ENCODE results near the gene PSMD8. TPM values are rescaled to one million over a fixed set of nuclear protein-coding genes. Genes with fewer than 3 reads are reported as not detected.

Gene PSMD8
- total RNA-seq, 1 experiment from 2014 or later = 367 TPM

DNA sequence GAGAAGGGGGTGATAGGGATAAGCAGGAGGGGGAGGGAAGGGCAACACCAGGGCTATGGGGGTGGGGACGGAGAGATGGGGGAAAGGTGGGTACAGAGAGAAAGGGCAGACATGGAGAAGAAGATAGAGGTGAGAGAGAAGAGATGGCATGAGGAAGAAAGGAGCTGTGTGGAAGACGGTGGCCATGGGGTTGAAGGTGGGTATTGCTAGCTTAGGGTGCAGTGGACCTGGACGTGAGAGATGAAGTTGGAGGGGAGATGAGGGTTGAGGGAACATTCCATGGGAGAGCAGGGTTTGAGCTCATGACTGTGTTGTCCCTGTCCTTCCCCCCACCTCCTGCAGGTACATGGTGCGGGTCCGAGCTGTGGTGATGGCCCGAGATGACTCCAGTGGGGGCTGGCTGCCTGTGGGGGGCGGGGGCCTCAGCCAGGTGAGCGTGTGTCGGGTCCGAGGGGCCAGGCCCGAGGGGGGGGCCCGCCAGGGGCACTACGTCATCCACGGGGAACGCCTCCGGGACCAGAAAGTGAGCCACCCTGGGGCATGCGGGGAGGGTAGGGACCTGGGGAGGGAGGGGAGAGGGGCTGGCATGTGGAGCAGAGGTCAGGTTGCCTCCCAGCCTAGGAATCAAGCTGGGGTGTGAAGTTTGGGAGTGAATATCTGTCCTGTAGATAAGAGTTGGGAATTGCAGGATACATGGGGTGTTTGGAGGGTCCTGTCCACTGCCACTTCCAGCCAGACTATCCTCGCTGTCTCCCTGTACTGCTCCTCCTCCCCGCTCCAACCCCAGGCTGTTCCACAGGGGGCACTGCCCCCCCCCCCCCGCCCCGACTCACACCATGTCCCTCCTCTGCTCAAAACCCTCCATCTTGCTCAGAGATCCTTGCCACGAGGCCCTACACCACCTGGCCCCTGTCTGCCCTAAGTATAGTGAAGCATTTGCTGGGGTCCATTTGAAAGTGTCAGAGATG lies 15.9 kb downstream of the PSMD8 start:
- no peaks in the 10 kb centered on the region for H3K9me3 ChIP-seq (ENCODE audit: low read length)
- H3K4me1 ChIP-seq (ENCODE audit: insufficient read depth, low read length) = peaks cover 7% of the 10 kb centered on the region; the same call in 1 of the 2 replicates
- no peak overlapping the region for H3K27ac ChIP-seq (ENCODE audit: low read length)
- H3K9me2 ChIP-seq (replicated peaks; ENCODE audit: low read length) = no peaks in the 10 kb centered on the region
- no peaks in the 10 kb centered on the region for H3K79me2 ChIP-seq (ENCODE audit: low read length)
- H4K20me1 ChIP-seq (ENCODE audit: low read length) = no peaks in the 10 kb centered on the region
- peak overlapping the region; percentile 30; the same call in 1 of the 2 replicates for H3K4me3 ChIP-seq (ENCODE audit: low read length)
- no peak overlapping the region for H3K9ac ChIP-seq (ENCODE audit: low read length)
- H3K27me3 ChIP-seq (ENCODE audit: low read length) = no peaks in the 10 kb centered on the region
- TF ChIP-seq, protein P1, sequence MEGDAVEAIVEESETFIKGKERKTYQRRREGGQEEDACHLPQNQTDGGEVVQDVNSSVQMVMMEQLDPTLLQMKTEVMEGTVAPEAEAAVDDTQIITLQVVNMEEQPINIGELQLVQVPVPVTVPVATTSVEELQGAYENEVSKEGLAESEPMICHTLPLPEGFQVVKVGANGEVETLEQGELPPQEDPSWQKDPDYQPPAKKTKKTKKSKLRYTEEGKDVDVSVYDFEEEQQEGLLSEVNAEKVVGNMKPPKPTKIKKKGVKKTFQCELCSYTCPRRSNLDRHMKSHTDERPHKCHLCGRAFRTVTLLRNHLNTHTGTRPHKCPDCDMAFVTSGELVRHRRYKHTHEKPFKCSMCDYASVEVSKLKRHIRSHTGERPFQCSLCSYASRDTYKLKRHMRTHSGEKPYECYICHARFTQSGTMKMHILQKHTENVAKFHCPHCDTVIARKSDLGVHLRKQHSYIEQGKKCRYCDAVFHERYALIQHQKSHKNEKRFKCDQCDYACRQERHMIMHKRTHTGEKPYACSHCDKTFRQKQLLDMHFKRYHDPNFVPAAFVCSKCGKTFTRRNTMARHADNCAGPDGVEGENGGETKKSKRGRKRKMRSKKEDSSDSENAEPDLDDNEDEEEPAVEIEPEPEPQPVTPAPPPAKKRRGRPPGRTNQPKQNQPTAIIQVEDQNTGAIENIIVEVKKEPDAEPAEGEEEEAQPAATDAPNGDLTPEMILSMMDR (conservative IDR thresholded peaks at IDR 0.05; ENCODE audit: low read depth, low read length) = no peak
- no peak for TF ChIP-seq EZH2phosphoT487 (IDR thresholded peaks at IDR 0.05; ENCODE audit: borderline replicate concordance, low read length)
- TF ChIP-seq EZH2 (IDR thresholded peaks at IDR 0.05; ENCODE audit: low read length, unreplicated experiment) = no peak
- no peaks in the 10 kb centered on the region for H3F3A ChIP-seq (ENCODE audit: low read length, unreplicated experiment)
- BruUV-seq (replicated peaks) = no TSS peak
- CTCF ChIA-PET = interaction anchor here (0.6 kb wide), 1 partner anchor 13 kb away, joined by 5 read pairs; the partner anchor contains the start of gene FAM98C
- POLR2A ChIA-PET (ENCODE audit: unreplicated experiment) = interaction anchor here (1.2 kb wide), 1 partner anchor 16 kb away, joined by 4 read pairs; the partner anchor contains the start of gene PSMD8
- intact Hi-C loops (cut with micrococcal nuclease) = loop anchor here (5.0 kb wide), 1 partner anchor 53 kb away; the partner anchor contains the start of gene CATSPERG
- H3K36me3 ChIP-seq (ENCODE audit: low read depth, low read length) = no peaks in the 10 kb centered on the region
- ATAC-seq (no peak), DNase-seq (no peak)
- H2AFZ ChIP-seq (ENCODE audit: low read length) = no peak overlapping the region
- H3K4me2 ChIP-seq (ENCODE audit: low read length) = peak overlapping the region; percentile 53

DNA sequence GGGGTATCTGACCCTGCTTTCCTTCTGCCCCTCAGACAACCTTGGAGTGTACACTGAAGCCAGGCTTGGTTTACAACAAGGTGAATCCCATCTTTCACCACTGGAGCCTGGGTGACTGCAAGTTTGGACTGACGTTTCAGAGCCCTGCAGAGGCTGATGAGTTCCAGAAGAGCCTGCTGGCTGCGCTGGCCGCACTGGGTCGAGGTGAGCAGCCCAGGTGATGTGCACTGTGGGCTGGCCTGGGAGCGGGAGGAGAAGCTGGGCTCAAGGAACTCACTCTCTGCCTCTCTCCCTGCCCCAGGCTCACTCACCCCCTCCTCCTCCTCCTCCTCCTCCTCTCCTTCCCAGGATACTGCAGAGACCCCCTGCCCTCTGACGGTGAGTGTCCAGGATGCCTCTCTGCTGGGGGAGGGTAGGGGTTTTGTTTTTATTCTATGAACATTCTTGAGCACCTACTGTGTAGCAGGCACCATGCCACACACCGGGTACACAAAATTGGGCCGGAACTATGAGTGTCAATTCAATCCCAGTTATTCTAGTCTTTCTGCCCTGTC lies 17.6 kb downstream of the PSMD8 start:
- Histone ChIP-seq H3K27me3 (ENCODE audit: low read length) (no peaks in the 10 kb centered on the region), H4K20me1 (ENCODE audit: low read length) (no peaks in the 10 kb centered on the region), H3K9me2 (replicated peaks; ENCODE audit: low read length) (no peaks in the 10 kb centered on the region), H3K4me1 (ENCODE audit: insufficient read depth, low read length) (peaks cover 7% of the 10 kb centered on the region; the same call in 1 of the 2 replicates), H2AFZ (ENCODE audit: low read length) (no peak overlapping the region), H3K9me3 (ENCODE audit: low read length) (no peaks in the 10 kb centered on the region), H3K4me3 (ENCODE audit: low read length) (no peak overlapping the region), H3K79me2 (ENCODE audit: low read length) (no peaks in the 10 kb centered on the region), H3K36me3 (ENCODE audit: low read depth, low read length) (no peaks in the 10 kb centered on the region), H3K27ac (ENCODE audit: low read length) (no peak overlapping the region), H3F3A (ENCODE audit: low read length, unreplicated experiment) (no peaks in the 10 kb centered on the region), H3K9ac (ENCODE audit: low read length) (no peak overlapping the region), H3K4me2 (ENCODE audit: low read length) (no peak overlapping the region)
- no TSS peak for BruUV-seq (replicated peaks)
- ChIA-PET POLR2A (ENCODE audit: unreplicated experiment) (no interaction called here), CTCF (no interaction called here)
- ATAC-seq = no peak
- intact Hi-C loops (cut with micrococcal nuclease) = no loop called here
- TF ChIP-seq EZH2phosphoT487 (IDR thresholded peaks at IDR 0.05; ENCODE audit: borderline replicate concordance, low read length) (no peak), EZH2 (IDR thresholded peaks at IDR 0.05; ENCODE audit: low read length, unreplicated experiment) (no peak)
- TF ChIP-seq, protein P1 (conservative IDR thresholded peaks at IDR 0.05; ENCODE audit: low read depth, low read length) = no peak
- DNase-seq = no peak

Measured in PC-3 (cell line).